Amygdala (tissue), 56 donors: ENCODE measurements around the gene FLRT1.

Source experiments
- DNase-seq, 56 donors: peaks; one replicate each; lab custom pipeline; 2025; lab: John Stamatoyannopoulos, UW

FLRT1 gene

GRCh38 chr11:64081745-64082442 lies 46.2 kb downstream of the FLRT1 start:
- DNase-seq: no peak

- DNase-seq: peak in 4 of 56 donors; percentile 25 to 44 (median 38)
These were observed 47.8 kb downstream of the FLRT1 start for GRCh38 chr11:64083398-64084080.

- DNase-seq: peak in 1 of 56 donors; percentile 40
These were observed 48.6 kb downstream of the FLRT1 start for GRCh38 chr11:64084146-64084950.

GRCh38 chr11:64084951-64085710 lies 49.4 kb downstream of the FLRT1 start:
- DNase-seq: no peak
